Mucosa of gallbladder (tissue), 1 donor: ENCODE data around the gene TEX53. TPM values are rescaled to one million over a fixed set of nuclear protein-coding genes. Genes with fewer than 3 reads are reported as not detected.

Experiments
- DNase-seq: peaks from one replicate; pipeline ENCODE4 v3.0.0-alpha.2; 2020; ENCODE audit warnings: low spot score
- total RNA-seq: library from RNA; stranded (reverse); gene quantifications from one replicate; pipeline ENCODE4 v1.2.1, GENCODE V29; 2021
- donor health status: DM: no; HTN: no; CAD: no.

TEX53 gene
- total RNA-seq, 1 donor from 2014 or later = not detected

DNA sequence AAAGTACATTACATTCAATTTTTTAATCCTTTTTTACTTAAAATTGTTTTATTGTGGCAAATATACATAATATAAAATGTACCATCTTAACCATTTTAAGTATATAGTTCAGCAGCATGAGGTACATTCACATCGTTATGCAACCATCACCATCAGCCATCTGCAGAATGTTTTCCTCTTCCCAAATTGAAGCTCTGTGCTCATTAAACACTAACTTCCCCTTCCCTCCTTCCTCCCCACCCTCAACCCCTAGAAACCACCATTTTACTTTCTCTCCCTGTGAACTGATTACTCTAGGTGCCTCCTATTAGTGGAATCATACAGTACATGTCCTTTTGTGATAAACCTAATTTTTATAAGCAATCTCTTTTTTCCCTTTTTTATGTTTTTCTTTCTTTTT, 15.6 kb downstream of the TEX53 start:
- DNase-seq = no peak

- no peak for DNase-seq
Observed at GRCh38 chr9:114638404-114638803, 19.2 kb downstream of the TEX53 start.

- no peak for DNase-seq
Observed at GRCh38 chr9:114634387-114634786, 23.2 kb downstream of the TEX53 start.

DNA sequence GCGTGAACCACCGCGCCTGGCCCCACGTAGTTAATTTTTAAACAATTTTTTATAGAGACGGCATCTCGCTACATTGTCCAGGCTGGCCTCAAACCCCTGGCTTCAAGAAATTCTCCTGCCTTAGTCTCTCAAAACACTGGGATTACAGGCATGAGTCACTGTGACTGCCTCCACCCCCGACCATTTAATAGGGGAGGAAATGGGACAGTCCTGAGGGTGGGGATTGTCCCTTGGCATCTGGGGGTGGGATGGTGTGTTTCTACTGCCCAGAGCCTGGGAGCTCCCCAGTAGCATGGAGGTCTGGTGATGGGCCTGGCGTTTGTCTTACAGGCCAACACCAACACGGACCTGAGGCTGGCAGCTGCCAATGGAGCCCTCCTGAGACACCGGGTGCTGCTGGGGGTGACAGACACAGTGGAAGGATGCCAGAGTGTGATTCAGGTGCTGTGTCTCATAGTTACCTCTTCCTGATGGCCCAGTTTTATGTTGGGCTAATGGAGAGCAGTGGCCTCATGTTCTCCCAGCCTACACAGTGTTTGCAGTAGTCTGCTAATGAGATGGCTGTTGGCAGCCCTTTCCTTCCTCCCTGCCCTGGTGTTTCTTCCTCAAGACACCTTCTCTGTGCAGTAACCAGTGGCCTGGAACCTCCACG, 24.0 kb downstream of the TEX53 start:
- no peak for DNase-seq

- DNase-seq = no peak
Observed at GRCh38 chr9:114631166-114631565, 26.4 kb downstream of the TEX53 start.

DNA sequence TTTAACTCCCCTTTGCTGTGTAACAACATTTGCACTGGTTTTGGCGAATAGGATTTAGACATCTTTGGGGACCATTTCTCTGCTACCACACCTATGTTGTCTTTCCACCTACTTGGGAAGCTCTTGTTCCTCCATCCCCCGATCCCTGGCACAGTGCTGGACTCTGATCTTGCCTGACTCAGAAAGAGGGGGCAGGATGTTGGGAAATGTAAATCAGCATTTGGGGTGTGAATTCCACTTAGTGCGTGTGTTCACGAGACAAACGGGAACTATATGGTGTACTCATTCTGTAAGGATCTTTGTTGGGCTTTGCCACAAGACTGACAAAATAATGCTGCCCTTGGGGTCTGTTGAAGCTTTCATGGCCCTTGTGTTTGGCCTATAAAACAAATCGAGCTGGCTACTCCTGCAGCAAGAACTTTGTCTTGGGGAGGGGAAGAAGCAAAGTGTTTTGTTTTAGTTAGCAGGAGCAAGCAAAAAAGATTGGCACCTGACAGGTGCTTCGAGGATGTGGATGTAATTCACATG, 28.0 kb downstream of the TEX53 start:
- no peak for DNase-seq

- DNase-seq = no peak
Observed at GRCh38 chr9:114627553-114627952, 30.1 kb downstream of the TEX53 start.

- DNase-seq = no peak
Observed at GRCh38 chr9:114626415-114627020, 31.1 kb downstream of the TEX53 start.

DNA sequence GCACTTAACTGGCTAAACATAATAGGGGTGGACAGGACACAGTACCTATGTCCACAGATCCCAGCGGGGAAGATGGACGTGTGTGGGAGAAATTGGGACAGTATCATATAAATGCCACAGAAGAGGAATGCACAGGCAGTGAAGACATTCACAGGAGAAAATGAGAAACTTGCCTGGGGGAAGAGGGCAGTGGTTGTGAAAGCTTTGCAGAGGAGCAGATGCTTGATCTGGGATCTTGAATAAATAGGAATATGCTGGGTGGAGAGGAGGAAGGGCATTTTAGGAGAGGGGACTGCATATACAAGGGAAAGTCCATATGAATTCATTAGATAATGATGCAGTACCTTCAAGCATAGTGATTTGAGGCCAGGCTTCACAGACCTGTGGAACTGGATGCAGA, 32.9 kb downstream of the TEX53 start:
- no peak for DNase-seq

- no peak for DNase-seq
Observed at GRCh38 chr9:114621975-114622609, 35.5 kb downstream of the TEX53 start.

DNA sequence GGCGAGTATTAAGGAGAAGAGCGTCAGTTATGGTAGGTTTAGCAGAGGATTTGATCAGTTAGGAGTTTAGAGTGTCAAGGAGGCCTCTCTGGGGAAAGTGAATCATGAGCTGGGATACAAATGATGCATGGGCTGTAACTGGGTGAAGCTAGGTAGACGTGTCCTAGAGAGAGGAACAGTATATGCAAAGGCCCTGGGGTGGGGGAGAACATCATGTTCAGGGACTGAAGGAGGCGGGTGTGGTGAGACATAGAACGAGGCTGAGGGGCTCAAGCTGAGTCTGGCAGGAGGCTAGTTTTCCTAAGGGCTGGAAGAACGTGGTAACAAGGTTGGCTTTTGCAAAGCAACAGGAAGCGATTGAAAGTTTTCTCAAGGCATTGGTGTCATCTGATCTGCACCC, 36.0 kb downstream of the TEX53 start:
- no peak for DNase-seq

DNA sequence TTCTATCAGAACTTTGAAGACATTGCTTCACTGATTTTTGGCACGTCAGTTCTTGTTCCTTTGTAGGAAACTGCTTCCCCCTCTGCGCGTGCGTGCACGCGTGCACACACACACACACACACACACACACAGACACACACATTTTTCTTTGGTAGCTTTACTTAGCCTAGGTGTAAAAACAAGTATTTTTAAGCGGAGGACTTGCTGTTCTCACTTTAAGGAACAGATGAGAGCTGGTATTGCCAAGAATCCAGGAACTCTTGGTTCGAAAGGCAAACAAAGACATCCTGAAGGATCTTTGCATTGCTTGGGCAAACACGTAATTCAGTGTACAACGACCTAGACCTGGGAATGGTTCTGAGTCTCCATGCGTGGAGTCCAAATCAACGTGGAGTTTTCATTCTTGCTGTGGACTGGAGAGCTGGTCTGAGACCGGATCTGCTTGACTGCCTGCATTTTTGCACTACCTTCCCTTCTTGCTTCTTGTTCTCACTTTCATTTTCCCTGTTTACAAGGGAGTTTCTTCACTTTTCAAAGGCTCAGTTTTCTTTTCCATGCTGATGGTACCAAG, 38.3 kb downstream of the TEX53 start:
- no peak for DNase-seq

GRCh38 chr9:114616684-114617520, 40.7 kb downstream of the TEX53 start:
- DNase-seq = peak; percentile 45

GRCh38 chr9:114614373-114614772, 43.2 kb downstream of the TEX53 start:
- no peak for DNase-seq

GRCh38 chr9:114613919-114614318, 43.7 kb downstream of the TEX53 start:
- DNase-seq = no peak

- DNase-seq = no peak
Observed at GRCh38 chr9:114613087-114613486, 44.5 kb downstream of the TEX53 start.

GRCh38 chr9:114612272-114612923, 45.2 kb downstream of the TEX53 start:
- no peak for DNase-seq

- peak; percentile 40 for DNase-seq
Observed at GRCh38 chr9:114611516-114612271, 45.9 kb downstream of the TEX53 start.

GRCh38 chr9:114608525-114608796, 49.1 kb downstream of the TEX53 start:
- no peak for DNase-seq

GRCh38 chr9:114607671-114608524, 49.7 kb downstream of the TEX53 start:
- no peak for DNase-seq
